Measurements from ENCODE around the gene ZNF740.

GRCh38 chr12:53152390-53152789 is 28.1 kb upstream of the ZNF740 start:
- TF ChIP-seq CTCF (conservative IDR thresholded peaks at IDR 0.05 in 1 of 2, IDR thresholded peaks at IDR 0.05 in 1 of 2; ENCODE audit: extremely low read depth in 1 of 2, insufficient read depth in 1 of 2, low read depth in 1 of 2, low read length in 2 of 2) (no peak), EZH2 (IDR thresholded peaks at IDR 0.05; ENCODE audit: borderline replicate concordance, low read length) (no peak)
